ENCODE results near the gene DNMBP. TPM values are rescaled to one million over a fixed set of nuclear protein-coding genes. Genes with fewer than 3 reads are reported as not detected.
"Not testable (repeated sequence)": the region's sequence is repeated elsewhere in the genome, so short reads cannot be mapped to it uniquely, and the experiment has no call there.

Gene DNMBP
- total RNA-seq, 1 donor: 4.3 TPM

GRCh38 chr10:99920901-99921300, 88.8 kb downstream of the DNMBP start:
- DNase-seq (ENCODE audit: low read depth in 2 of 3, low spot score in 2 of 3): no peak

- no peak for DNase-seq (ENCODE audit: low read depth in 2 of 3, low spot score in 2 of 3)
Measured at GRCh38 chr10:99920486-99920885, 89.3 kb downstream of the DNMBP start.

- DNase-seq (ENCODE audit: low read depth in 2 of 3, low spot score in 2 of 3): no peak
Measured at GRCh38 chr10:99917963-99918825, 91.6 kb downstream of the DNMBP start.

GRCh38 chr10:99916776-99917175, 93.0 kb downstream of the DNMBP start:
- DNase-seq (ENCODE audit: low read depth in 2 of 3, low spot score in 2 of 3): no peak

- no peak for DNase-seq (ENCODE audit: low read depth in 2 of 3, low spot score in 2 of 3)
Measured at GRCh38 chr10:99915414-99915813, 94.3 kb downstream of the DNMBP start.

- DNase-seq (ENCODE audit: low read depth in 2 of 3, low spot score in 2 of 3): no peak
Measured at GRCh38 chr10:99914236-99914635, 95.5 kb downstream of the DNMBP start.

GRCh38 chr10:99913831-99914235, 95.9 kb downstream of the DNMBP start:
- DNase-seq (ENCODE audit: low read depth in 2 of 3, low spot score in 2 of 3): no peak

- DNase-seq (ENCODE audit: low read depth in 2 of 3, low spot score in 2 of 3): no peak
Measured at GRCh38 chr10:99912041-99912440, 97.7 kb downstream of the DNMBP start.

- no peak for DNase-seq (ENCODE audit: low read depth in 2 of 3, low spot score in 2 of 3)
Measured at GRCh38 chr10:99908512-99908911, 101.2 kb downstream of the DNMBP start.

GRCh38 chr10:99906470-99906869, 103.3 kb downstream of the DNMBP start:
- DNase-seq (ENCODE audit: low read depth in 2 of 3, low spot score in 2 of 3): no peak

- DNase-seq (ENCODE audit: low read depth in 2 of 3, low spot score in 2 of 3): no peak
Measured at GRCh38 chr10:99905971-99906370, 103.8 kb downstream of the DNMBP start.

- DNase-seq (ENCODE audit: low read depth in 2 of 3, low spot score in 2 of 3): no peak
Measured at GRCh38 chr10:99895867-99896266, 113.9 kb downstream of the DNMBP start.

- DNase-seq (ENCODE audit: low read depth in 2 of 3, low spot score in 2 of 3): not testable (repeated sequence)
Measured at GRCh38 chr10:99895066-99895465, 114.7 kb downstream of the DNMBP start.

- no peak for DNase-seq (ENCODE audit: low read depth in 2 of 3, low spot score in 2 of 3)
Measured at GRCh38 chr10:99894613-99895012, 115.1 kb downstream of the DNMBP start.

GRCh38 chr10:99888622-99889021, 121.1 kb downstream of the DNMBP start:
- DNase-seq (ENCODE audit: low read depth in 2 of 3, low spot score in 2 of 3): no peak

GRCh38 chr10:99883523-99883922, 126.2 kb downstream of the DNMBP start:
- DNase-seq (ENCODE audit: low read depth in 2 of 3, low spot score in 2 of 3): no peak

GRCh38 chr10:99881371-99881770, 128.4 kb downstream of the DNMBP start:
- DNase-seq (ENCODE audit: low read depth in 2 of 3, low spot score in 2 of 3): no peak

- DNase-seq (ENCODE audit: low read depth in 2 of 3, low spot score in 2 of 3): no peak
Measured at GRCh38 chr10:99880080-99880835, 129.5 kb downstream of the DNMBP start.

GRCh38 chr10:99875473-99875872, 134.3 kb downstream of the DNMBP start:
- DNase-seq (ENCODE audit: low read depth in 2 of 3, low spot score in 2 of 3): no peak

- no peak for DNase-seq (ENCODE audit: low read depth in 2 of 3, low spot score in 2 of 3)
Measured at GRCh38 chr10:99874341-99875085, 135.2 kb downstream of the DNMBP start.

GRCh38 chr10:99873846-99874245, 135.9 kb downstream of the DNMBP start:
- no peak for DNase-seq (ENCODE audit: low read depth in 2 of 3, low spot score in 2 of 3)

Data from hematopoietic multipotent progenitor cell (in vitro differentiated cells).